HCT116 (cell line): ENCODE data around the gene FBXW2.

Experiments
- CTCF ChIP-seq, 3 experiments: fragments of 200-600 bp in 1 of 3; sonication (generic) in 1 of 3; IDR thresholded peaks in 2 of 3; conservative IDR thresholded peaks in 1 of 3; 2 replicates each; pipeline ENCODE4 v1.5.1; 2012 to 2017; ENCODE audit warnings: low read depth in 2 of 3, low read length in 2 of 3, antibody characterized with exemption in 1 of 3, borderline replicate concordance in 1 of 3, control low read depth in 1 of 3, mild to moderate bottlenecking in 1 of 3, mixed read lengths in 1 of 3, mixed run types in 1 of 3, moderate library complexity in 1 of 3; ENCODE audit not compliant: insufficient read depth in 1 of 3
- FOSL1 ChIP-seq: IDR thresholded peaks from 2 replicates; pipeline ENCODE4 v1.6.1; 2012; ENCODE audit warnings: low read depth
- RAD21 ChIP-seq: IDR thresholded peaks from 2 replicates; pipeline ENCODE4 v1.6.1; 2012; ENCODE audit warnings: low read depth, mild to moderate bottlenecking
- REST ChIP-seq: IDR thresholded peaks from 2 replicates; pipeline ENCODE4 v1.6.1; 2012; ENCODE audit warnings: low read depth
- SIN3A ChIP-seq: IDR thresholded peaks from 2 replicates; pipeline ENCODE4 v1.6.1; 2012; ENCODE audit warnings: low read depth

GRCh38 chr9:120723565-120723964, 69.7 kb downstream of the FBXW2 start:
- TF ChIP-seq REST (no peak), CTCF (IDR thresholded peaks at IDR 0.05 in 2 of 3, conservative IDR thresholded peaks at IDR 0.05 in 1 of 3; ENCODE audit: borderline replicate concordance in 1 of 3, insufficient read depth in 1 of 3, low read depth in 2 of 3, low read length in 2 of 3) (no peak), FOSL1 (no peak), SIN3A (no peak), RAD21 (no peak)
